ENCODE measurements around the gene GPR78. TPM values are rescaled to one million over a fixed set of nuclear protein-coding genes. Genes with fewer than 3 reads are reported as not detected.

Gene GPR78
- total and polyA plus RNA-seq, 4 donors, result not detected

DNA sequence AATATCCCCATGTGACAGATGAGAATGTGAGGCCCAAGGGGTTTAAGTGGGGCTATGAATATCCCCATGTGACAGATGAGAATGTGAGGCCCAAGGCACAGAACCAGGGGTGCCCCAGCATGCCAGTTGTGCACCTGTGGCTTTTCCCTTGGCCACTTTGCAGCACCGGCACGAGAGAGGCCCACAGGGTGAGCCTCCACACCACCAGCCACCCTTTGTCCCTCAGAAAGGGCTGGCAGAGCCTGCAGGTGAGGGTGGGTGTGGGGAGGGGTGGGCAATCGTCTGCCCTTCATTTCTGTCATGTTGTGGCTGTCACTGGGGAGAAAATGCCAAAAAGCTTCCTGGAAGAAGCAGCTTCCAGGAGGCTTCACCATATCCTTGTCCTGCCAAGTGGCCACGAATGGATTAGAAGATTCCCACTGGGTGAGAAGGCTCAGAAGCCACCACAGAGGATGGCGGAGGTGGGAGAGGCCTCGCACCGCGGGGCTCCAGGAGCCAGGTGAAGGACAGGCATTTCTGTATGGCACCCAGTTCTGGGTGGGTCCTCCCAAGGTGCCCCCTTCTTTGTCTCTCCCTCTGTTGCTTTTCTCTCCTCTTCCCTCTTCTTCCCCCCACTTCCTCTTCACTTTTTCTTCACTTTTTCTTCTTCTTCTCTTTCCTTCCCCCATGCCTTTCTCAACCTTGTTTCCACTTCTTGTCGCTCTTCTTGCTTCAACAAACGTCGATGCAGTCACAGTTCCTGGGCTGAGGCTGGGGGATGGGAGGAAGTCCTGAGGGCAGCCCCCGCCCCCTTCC lies 469 bp upstream of the GPR78 start:
- Histone ChIP-seq H3K36me3 (ENCODE audit: control insufficient read depth in 4 of 4, insufficient read depth in 3 of 4, low read depth in 1 of 4, low read length in 3 of 4) (no peaks in the 10 kb centered on the region), H3K4me1 (ENCODE audit: control insufficient read depth in 4 of 4, insufficient read depth in 4 of 4, low read length in 3 of 4) (no peaks in the 10 kb centered on the region), H3K4me3 (ENCODE audit: low read depth in 1 of 3, low read length in 3 of 3) (no peak overlapping the region), H3K27me3 (ENCODE audit: control insufficient read depth in 4 of 4, insufficient read depth in 4 of 4, low read length in 3 of 4) (peaks cover 0 to 3% (median 0%) of the 10 kb centered on the region in 4 donors), H3K9ac (ENCODE audit: low read depth in 1 of 2, low read length in 2 of 2) (no peak overlapping the region), H3K9me3 (ENCODE audit: control insufficient read depth in 4 of 4, low read length in 3 of 4) (no peaks in the 10 kb centered on the region), H3K27ac (ENCODE audit: low read depth in 1 of 2, low read length in 2 of 2) (no peak overlapping the region)
- TF ChIP-seq HNF4G (IDR thresholded peaks at IDR 0.05), result no peak
- TF ChIP-seq EGR1 (IDR thresholded peaks at IDR 0.05; ENCODE audit: low read depth in 2 of 2), result no peak
- no peak for TF ChIP-seq SP1 (IDR thresholded peaks at IDR 0.05)
- TF ChIP-seq JUND (IDR thresholded peaks at IDR 0.05), result no peak
- TF ChIP-seq RAD21 (IDR thresholded peaks at IDR 0.05), result no peak
- 31% methylated on average over 12 of the region's 12 CpGs for WGBS
- DNase-seq (ENCODE audit: low spot score), result no peak

DNA sequence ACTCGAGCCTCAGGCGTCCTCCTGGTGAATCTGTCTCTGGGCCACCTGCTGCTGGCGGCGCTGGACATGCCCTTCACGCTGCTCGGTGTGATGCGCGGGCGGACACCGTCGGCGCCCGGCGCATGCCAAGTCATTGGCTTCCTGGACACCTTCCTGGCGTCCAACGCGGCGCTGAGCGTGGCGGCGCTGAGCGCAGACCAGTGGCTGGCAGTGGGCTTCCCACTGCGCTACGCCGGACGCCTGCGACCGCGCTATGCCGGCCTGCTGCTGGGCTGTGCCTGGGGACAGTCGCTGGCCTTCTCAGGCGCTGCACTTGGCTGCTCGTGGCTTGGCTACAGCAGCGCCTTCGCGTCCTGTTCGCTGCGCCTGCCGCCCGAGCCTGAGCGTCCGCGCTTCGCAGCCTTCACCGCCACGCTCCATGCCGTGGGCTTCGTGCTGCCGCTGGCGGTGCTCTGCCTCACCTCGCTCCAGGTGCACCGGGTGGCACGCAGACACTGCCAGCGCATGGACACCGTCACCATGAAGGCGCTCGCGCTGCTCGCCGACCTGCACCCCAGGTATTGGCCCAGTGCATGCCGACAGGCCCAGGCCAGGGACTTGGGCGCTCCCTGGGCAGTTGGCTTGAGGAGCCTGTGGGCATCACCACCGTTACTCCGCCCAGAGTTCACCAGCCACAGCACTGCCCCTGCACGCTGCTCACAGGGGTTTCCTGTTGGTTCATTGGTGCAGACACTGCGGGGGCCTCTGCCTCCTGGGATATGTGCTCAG lies 1.1 kb downstream of the GPR78 start:
- DNase-seq (ENCODE audit: low spot score), result no peak
- H3K4me3 ChIP-seq (ENCODE audit: low read depth in 1 of 3, low read length in 3 of 3), result no peak overlapping the region
- H3K4me1 ChIP-seq (ENCODE audit: control insufficient read depth in 4 of 4, insufficient read depth in 4 of 4, low read length in 3 of 4), result no peaks in the 10 kb centered on the region
- H3K27ac ChIP-seq (ENCODE audit: low read depth in 1 of 2, low read length in 2 of 2), result no peak overlapping the region
- WGBS, result 65% methylated on average over 66 of the region's 66 CpGs
- H3K9me3 ChIP-seq (ENCODE audit: control insufficient read depth in 4 of 4, low read length in 3 of 4), result no peaks in the 10 kb centered on the region
- H3K9ac ChIP-seq (ENCODE audit: low read depth in 1 of 2, low read length in 2 of 2), result no peak overlapping the region
- peaks cover 0 to 3% (median 2%) of the 10 kb centered on the region in 4 donors for H3K27me3 ChIP-seq (ENCODE audit: control insufficient read depth in 4 of 4, insufficient read depth in 4 of 4, low read length in 3 of 4)
- TF ChIP-seq JUND (IDR thresholded peaks at IDR 0.05) (no peak), RXRA (IDR thresholded peaks at IDR 0.05) (no peak)
- no peaks in the 10 kb centered on the region for H3K36me3 ChIP-seq (ENCODE audit: control insufficient read depth in 4 of 4, insufficient read depth in 3 of 4, low read depth in 1 of 4, low read length in 3 of 4)

DNA sequence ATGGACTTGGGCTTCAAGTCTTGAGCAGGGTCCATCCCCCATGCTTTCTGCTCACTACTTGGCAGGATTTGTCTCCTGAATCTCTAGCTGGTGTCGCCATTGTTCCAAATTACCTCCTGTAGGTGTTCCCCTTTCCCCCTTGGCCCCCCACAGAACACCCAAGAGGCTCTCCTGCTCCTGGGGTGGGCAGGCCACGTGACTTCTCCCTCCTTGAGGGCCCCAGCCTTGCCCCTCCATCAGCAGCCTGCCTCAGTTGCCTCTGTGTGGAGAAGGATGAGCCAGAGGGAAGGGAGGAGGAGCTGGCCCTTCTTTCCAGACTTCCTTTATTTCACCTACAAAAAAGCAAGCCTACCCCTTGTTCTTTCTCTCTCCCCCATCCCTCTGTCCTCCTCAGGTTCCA lies 1.8 kb downstream of the GPR78 start:
- no peak for TF ChIP-seq GABPA (IDR thresholded peaks at IDR 0.05 in 1 of 2, conservative IDR thresholded peaks at IDR 0.05 in 1 of 2)
- no peak for TF ChIP-seq EGR1 (IDR thresholded peaks at IDR 0.05; ENCODE audit: low read depth in 2 of 2)
- TF ChIP-seq, protein P1, sequence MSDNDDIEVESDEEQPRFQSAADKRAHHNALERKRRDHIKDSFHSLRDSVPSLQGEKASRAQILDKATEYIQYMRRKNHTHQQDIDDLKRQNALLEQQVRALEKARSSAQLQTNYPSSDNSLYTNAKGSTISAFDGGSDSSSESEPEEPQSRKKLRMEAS (IDR thresholded peaks at IDR 0.05), result no peak
- TF ChIP-seq, protein P2, sequence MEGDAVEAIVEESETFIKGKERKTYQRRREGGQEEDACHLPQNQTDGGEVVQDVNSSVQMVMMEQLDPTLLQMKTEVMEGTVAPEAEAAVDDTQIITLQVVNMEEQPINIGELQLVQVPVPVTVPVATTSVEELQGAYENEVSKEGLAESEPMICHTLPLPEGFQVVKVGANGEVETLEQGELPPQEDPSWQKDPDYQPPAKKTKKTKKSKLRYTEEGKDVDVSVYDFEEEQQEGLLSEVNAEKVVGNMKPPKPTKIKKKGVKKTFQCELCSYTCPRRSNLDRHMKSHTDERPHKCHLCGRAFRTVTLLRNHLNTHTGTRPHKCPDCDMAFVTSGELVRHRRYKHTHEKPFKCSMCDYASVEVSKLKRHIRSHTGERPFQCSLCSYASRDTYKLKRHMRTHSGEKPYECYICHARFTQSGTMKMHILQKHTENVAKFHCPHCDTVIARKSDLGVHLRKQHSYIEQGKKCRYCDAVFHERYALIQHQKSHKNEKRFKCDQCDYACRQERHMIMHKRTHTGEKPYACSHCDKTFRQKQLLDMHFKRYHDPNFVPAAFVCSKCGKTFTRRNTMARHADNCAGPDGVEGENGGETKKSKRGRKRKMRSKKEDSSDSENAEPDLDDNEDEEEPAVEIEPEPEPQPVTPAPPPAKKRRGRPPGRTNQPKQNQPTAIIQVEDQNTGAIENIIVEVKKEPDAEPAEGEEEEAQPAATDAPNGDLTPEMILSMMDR (IDR thresholded peaks at IDR 0.05; ENCODE audit: low read depth, low read length, missing input control), result no peak
- TF ChIP-seq FOXA2 (IDR thresholded peaks at IDR 0.05), result no peak
- TF ChIP-seq YY1 (IDR thresholded peaks at IDR 0.05), result no peak
- no peak for TF ChIP-seq NR2F2 (IDR thresholded peaks at IDR 0.05)
- TF ChIP-seq, protein P3, sequence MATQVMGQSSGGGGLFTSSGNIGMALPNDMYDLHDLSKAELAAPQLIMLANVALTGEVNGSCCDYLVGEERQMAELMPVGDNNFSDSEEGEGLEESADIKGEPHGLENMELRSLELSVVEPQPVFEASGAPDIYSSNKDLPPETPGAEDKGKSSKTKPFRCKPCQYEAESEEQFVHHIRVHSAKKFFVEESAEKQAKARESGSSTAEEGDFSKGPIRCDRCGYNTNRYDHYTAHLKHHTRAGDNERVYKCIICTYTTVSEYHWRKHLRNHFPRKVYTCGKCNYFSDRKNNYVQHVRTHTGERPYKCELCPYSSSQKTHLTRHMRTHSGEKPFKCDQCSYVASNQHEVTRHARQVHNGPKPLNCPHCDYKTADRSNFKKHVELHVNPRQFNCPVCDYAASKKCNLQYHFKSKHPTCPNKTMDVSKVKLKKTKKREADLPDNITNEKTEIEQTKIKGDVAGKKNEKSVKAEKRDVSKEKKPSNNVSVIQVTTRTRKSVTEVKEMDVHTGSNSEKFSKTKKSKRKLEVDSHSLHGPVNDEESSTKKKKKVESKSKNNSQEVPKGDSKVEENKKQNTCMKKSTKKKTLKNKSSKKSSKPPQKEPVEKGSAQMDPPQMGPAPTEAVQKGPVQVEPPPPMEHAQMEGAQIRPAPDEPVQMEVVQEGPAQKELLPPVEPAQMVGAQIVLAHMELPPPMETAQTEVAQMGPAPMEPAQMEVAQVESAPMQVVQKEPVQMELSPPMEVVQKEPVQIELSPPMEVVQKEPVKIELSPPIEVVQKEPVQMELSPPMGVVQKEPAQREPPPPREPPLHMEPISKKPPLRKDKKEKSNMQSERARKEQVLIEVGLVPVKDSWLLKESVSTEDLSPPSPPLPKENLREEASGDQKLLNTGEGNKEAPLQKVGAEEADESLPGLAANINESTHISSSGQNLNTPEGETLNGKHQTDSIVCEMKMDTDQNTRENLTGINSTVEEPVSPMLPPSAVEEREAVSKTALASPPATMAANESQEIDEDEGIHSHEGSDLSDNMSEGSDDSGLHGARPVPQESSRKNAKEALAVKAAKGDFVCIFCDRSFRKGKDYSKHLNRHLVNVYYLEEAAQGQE (IDR thresholded peaks at IDR 0.05), result no peak
- no peaks in the 10 kb centered on the region for H3K4me1 ChIP-seq (ENCODE audit: control insufficient read depth in 4 of 4, insufficient read depth in 4 of 4, low read length in 3 of 4)
- H3K4me3 ChIP-seq (ENCODE audit: low read depth in 1 of 3, low read length in 3 of 3), result no peak overlapping the region
- H3K36me3 ChIP-seq (ENCODE audit: control insufficient read depth in 4 of 4, insufficient read depth in 3 of 4, low read depth in 1 of 4, low read length in 3 of 4), result no peaks in the 10 kb centered on the region
- H3K9me3 ChIP-seq (ENCODE audit: control insufficient read depth in 4 of 4, low read length in 3 of 4), result no peaks in the 10 kb centered on the region
- 61% methylated on average over 2 of the region's 2 CpGs for WGBS
- peaks cover 0 to 6% (median 2%) of the 10 kb centered on the region in 4 donors for H3K27me3 ChIP-seq (ENCODE audit: control insufficient read depth in 4 of 4, insufficient read depth in 4 of 4, low read length in 3 of 4)
- no peak overlapping the region for H3K27ac ChIP-seq (ENCODE audit: low read depth in 1 of 2, low read length in 2 of 2)
- DNase-seq (ENCODE audit: low spot score), result no peak
- no peak overlapping the region for H3K9ac ChIP-seq (ENCODE audit: low read depth in 1 of 2, low read length in 2 of 2)
